Endothelial cell (in vitro differentiated cells): ENCODE measurements around the gene CTXND1. TPM values are rescaled to one million over a fixed set of nuclear protein-coding genes. Genes with fewer than 3 reads are reported as not detected.

Experiments used
- DNase-seq: peaks from one replicate; pipeline ENCODE4 v3.0.0; 2021; ENCODE audit warnings: low spot score
- H3K27ac Mint-ChIP-seq: one replicate; pipeline ENCODE4 v1.8.0; 2021; ENCODE audit warnings: mixed read lengths, inconsistent platforms; ENCODE audit not compliant: unreplicated experiment
- H3K27me3 Mint-ChIP-seq: one replicate; pipeline ENCODE4 v1.8.0; 2021; ENCODE audit warnings: mild to moderate bottlenecking, moderate library complexity, mixed read lengths, inconsistent platforms; ENCODE audit not compliant: unreplicated experiment
- H3K36me3 Mint-ChIP-seq: one replicate; pipeline ENCODE4 v1.8.0; 2021; ENCODE audit warnings: mild to moderate bottlenecking, low read depth, mixed read lengths, inconsistent platforms; ENCODE audit not compliant: unreplicated experiment
- H3K4me1 Mint-ChIP-seq: one replicate; pipeline ENCODE4 v1.8.0; 2021; ENCODE audit warnings: mild to moderate bottlenecking, mixed read lengths, inconsistent platforms; ENCODE audit not compliant: unreplicated experiment
- H3K4me3 Mint-ChIP-seq: one replicate; pipeline ENCODE4 v1.8.0; 2021; ENCODE audit warnings: mild to moderate bottlenecking, mixed read lengths, inconsistent platforms; ENCODE audit not compliant: unreplicated experiment
- H3K9me3 Mint-ChIP-seq: one replicate; pipeline ENCODE4 v1.8.0; 2021; ENCODE audit warnings: mixed read lengths, inconsistent platforms; ENCODE audit not compliant: unreplicated experiment
- total RNA-seq: library from RNA; stranded (reverse); fragmentation: NEBNext Ultra II Directional; extraction: Animal tissue kit (Norgen Biotek cat#: 25700); gene quantifications from one replicate; pipeline ENCODE4 v1.2.1, GENCODE V29; 2021; ENCODE audit not compliant: unreplicated experiment
- TF ChIP-seq, protein P1 (sequence below): fragments of 200-600 bp; sonication (generic); IDR thresholded peaks from one replicate; pipeline ENCODE4 v1.5.0; 2021; ENCODE audit warnings: antibody characterized with exemption; ENCODE audit not compliant: unreplicated experiment

Gene CTXND1
- total RNA-seq, 1 donor from 2014 or later, result 0.03 TPM

DNA sequence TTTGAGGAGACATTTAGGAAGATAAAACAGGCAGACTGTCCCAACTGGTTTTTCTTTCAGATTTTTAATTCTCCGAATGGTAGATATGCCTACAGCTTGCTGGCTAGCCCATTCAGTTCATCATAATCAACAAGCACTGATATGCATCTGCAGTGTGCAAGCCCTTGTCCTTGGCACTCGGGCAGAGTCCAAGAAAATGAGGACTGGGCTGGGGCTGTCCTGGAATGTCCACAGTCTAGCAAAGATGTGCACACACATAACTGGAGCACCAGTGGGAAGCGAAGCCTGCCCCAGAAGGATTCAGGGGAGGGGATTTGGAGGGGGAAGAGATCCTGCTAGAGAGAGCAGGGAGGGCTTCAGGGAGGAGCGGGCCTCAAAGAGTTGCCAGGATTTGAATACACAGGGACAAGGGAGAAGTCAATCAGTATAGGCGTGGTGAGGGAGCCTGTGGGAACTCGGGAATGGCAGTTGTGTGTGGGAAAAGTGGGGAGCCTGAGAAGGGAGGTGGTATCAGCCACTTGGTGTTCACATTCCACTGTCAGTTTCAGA lies 90.5 kb downstream of the CTXND1 start:
- TF ChIP-seq, protein P1, sequence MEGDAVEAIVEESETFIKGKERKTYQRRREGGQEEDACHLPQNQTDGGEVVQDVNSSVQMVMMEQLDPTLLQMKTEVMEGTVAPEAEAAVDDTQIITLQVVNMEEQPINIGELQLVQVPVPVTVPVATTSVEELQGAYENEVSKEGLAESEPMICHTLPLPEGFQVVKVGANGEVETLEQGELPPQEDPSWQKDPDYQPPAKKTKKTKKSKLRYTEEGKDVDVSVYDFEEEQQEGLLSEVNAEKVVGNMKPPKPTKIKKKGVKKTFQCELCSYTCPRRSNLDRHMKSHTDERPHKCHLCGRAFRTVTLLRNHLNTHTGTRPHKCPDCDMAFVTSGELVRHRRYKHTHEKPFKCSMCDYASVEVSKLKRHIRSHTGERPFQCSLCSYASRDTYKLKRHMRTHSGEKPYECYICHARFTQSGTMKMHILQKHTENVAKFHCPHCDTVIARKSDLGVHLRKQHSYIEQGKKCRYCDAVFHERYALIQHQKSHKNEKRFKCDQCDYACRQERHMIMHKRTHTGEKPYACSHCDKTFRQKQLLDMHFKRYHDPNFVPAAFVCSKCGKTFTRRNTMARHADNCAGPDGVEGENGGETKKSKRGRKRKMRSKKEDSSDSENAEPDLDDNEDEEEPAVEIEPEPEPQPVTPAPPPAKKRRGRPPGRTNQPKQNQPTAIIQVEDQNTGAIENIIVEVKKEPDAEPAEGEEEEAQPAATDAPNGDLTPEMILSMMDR, result no peak
- Mint-ChIP-seq H3K4me3 (no peak overlapping the region), H3K36me3 (peaks cover 9% of the 10 kb centered on the region), H3K27ac (no peak overlapping the region), H3K27me3 (peaks cover 2% of the 10 kb centered on the region), H3K9me3 (no peaks in the 10 kb centered on the region), H3K4me1 (peaks cover 10% of the 10 kb centered on the region)
- no peak for DNase-seq

DNA sequence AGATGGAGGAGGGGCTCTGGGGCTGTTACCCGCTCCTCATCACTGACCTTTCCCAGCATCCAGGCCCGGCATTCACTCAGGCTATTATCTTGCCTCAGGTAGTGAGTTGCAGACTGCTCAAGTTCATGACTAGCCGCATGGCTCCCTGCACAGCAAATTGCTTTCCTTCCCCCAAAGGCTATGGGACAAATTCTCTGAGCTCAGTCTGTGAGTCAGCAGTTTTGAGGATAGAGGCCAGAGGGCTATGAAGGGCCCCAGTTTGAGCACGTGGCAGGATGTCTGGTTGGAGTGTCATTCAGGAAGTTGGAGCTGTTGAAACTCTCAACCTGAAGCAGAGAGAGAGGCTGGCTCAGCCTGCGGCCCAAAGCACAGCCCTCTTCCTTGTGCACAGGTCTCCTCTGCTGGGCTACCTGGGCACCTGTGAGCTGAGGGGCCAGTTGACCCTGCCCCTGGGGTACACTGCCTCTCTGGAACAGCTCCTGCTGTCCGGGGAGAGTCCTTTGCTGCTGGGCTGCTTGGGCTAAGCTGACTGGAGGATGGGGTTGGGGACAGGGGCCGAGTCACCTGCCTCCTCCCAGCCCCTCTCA lies 91.3 kb downstream of the CTXND1 start:
- Mint-ChIP-seq H3K4me3 (no peak overlapping the region), H3K27me3 (peaks cover 2% of the 10 kb centered on the region), H3K9me3 (no peaks in the 10 kb centered on the region), H3K36me3 (peaks cover 9% of the 10 kb centered on the region), H3K4me1 (peaks cover 10% of the 10 kb centered on the region), H3K27ac (no peak overlapping the region)
- DNase-seq, result no peak
- TF ChIP-seq, protein P1, result no peak

DNA sequence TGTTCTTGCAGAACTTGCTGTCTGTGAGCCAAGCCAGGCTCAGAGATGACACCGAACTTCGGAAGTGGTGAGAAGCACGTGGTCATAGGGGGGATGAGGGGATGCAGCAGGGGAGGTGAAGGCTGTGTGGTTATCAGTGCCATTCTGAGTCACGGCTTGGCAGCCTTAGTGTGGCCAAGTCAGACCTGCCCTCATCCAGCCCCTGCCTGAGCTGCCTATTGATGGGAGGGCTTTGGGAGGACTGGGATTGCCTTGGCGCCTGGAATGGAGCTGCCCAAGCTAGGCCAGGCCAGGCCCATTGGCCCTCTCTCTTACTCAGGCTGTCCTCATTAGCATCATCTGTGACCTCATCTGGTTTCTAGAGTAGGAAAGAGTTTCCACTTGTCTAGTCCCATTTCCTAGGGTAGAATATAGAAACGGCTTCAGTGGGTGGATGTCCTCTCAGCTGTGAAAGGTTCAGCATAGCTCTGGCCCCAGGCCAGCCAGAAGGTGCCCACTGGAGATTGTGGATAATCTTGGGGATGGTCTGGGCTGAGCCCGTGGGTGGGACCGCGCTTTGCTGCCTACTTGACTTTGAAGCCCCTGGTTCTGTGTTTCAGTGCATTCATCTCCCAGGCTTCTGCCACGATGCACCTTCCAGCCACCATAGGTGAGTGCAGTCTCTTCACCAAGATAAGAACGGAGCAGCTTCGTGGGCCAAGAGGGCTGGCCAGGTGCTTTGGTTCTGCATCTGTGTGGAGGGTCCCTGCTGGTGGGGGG lies 92.0 kb downstream of the CTXND1 start:
- H3K9me3 Mint-ChIP-seq, result no peaks in the 10 kb centered on the region
- no peak for DNase-seq
- H3K4me1 Mint-ChIP-seq, result peaks cover 10% of the 10 kb centered on the region
- H3K4me3 Mint-ChIP-seq, result no peak overlapping the region
- H3K27ac Mint-ChIP-seq, result no peak overlapping the region
- peaks cover 2% of the 10 kb centered on the region for H3K27me3 Mint-ChIP-seq
- H3K36me3 Mint-ChIP-seq, result peaks cover 9% of the 10 kb centered on the region
- TF ChIP-seq, protein P1, result no peak

GRCh38 chr15:80159301-80159700 lies 92.7 kb downstream of the CTXND1 start:
- no peak for DNase-seq

More at GRCh38 chr15:80159301-80159700, 92.7 kb downstream of the CTXND1 start:
- H3K27ac Mint-ChIP-seq, result no peak overlapping the region
- H3K4me3 Mint-ChIP-seq, result no peak overlapping the region
- peaks cover 13% of the 10 kb centered on the region for H3K4me1 Mint-ChIP-seq
- TF ChIP-seq, protein P1, result no peak
- H3K9me3 Mint-ChIP-seq, result no peaks in the 10 kb centered on the region
- peaks cover 2% of the 10 kb centered on the region for H3K27me3 Mint-ChIP-seq
- H3K36me3 Mint-ChIP-seq, result peaks cover 9% of the 10 kb centered on the region
